SK-N-SH (cell line): ENCODE data around the gene USP19. TPM values are rescaled to one million over a fixed set of nuclear protein-coding genes. Genes with fewer than 3 reads are reported as not detected.

Experiments used
- CTCF ChIA-PET: fragments of 300-600, 350-600 bp; formaldehyde crosslinking; extraction: SDS; loops from one replicate; lab custom pipeline; 2021; lab: Yijun Ruan, JAX
- POLR2A ChIA-PET: fragments of 350-600 bp; sonication (Branson Sonifier 250); formaldehyde crosslinking; extraction: SDS; loops from one replicate; lab custom pipeline; 2020; ENCODE audit warnings: antibody characterized with exemption, inconsistent platforms; lab: Yijun Ruan, JAX
- DNase-seq: peaks from one replicate; pipeline ENCODE4 v3.0.0; 2012
- H2AFZ ChIP-seq: fragments of 200-600 bp; sonication (generic); 2 replicates; pipeline ENCODE4 v1.8.1; 2016; ENCODE audit warnings: antibody characterized with exemption, mild to moderate bottlenecking, low read depth
- H3F3A ChIP-seq: fragments of 200-600 bp; sonication (generic); replicated peaks from 2 replicates; pipeline ENCODE3; 2016; ENCODE audit warnings: antibody characterized with exemption, mild to moderate bottlenecking; ENCODE audit not compliant: insufficient read depth
- H3K27ac ChIP-seq, 2 experiments: fragments of 200-500 bp in 1 of 2; fragments of 200-600 bp in 1 of 2; sonication (Bioruptor generic) in 1 of 2; sonication (generic), shearing (Covaris generic) in 1 of 2; 2 replicates each; pipeline versions ENCODE4 v1.5.1 to v1.6.1; 2014 to 2016; ENCODE audit warnings: low read depth in 2 of 2, inconsistent platforms in 1 of 2, low read length in 1 of 2, mild to moderate bottlenecking in 1 of 2, mixed read lengths in 1 of 2
- H3K27me3 ChIP-seq: fragments of 200-600 bp; sonication (generic), shearing (Covaris generic); 2 replicates; pipeline ENCODE4 v1.6.1; 2016; ENCODE audit warnings: mixed run types; ENCODE audit not compliant: insufficient read depth
- H3K36me3 ChIP-seq, 2 experiments: fragments of 200-500 bp in 1 of 2; fragments of 200-600 bp in 1 of 2; sonication (Bioruptor generic) in 1 of 2; sonication (generic) in 1 of 2; replicated peaks in 1 of 2; 2 replicates each; pipeline versions ENCODE3 to v1.5.1; 2014 to 2016; ENCODE audit warnings: low read length in 1 of 2, mild to moderate bottlenecking in 1 of 2; ENCODE audit not compliant: insufficient read depth in 2 of 2, control insufficient read depth in 1 of 2
- H3K4me1 ChIP-seq, 2 experiments: fragments of 200-500 bp in 1 of 2; fragments of 200-600 bp in 1 of 2; sonication (Bioruptor generic) in 1 of 2; sonication (generic), shearing (Covaris generic) in 1 of 2; 2 replicates each; pipeline versions ENCODE4 v1.5.1 to v1.6.1; 2014 to 2016; ENCODE audit warnings: low read depth in 1 of 2, low read length in 1 of 2, mixed run types in 1 of 2; ENCODE audit not compliant: insufficient read depth in 2 of 2, control insufficient read depth in 1 of 2
- H3K4me2 ChIP-seq: fragments of 200-600 bp; sonication (generic), shearing (Covaris generic); 2 replicates; pipeline ENCODE4 v1.6.1; 2017; ENCODE audit warnings: mixed run types
- H3K4me3 ChIP-seq, 2 experiments: fragments of 200-500 bp in 1 of 2; fragments of 200-600 bp in 1 of 2; sonication (Bioruptor generic) in 1 of 2; sonication (generic), shearing (Covaris generic) in 1 of 2; 2 replicates each; pipeline versions ENCODE4 v1.5.1 to v1.8.1; 2014 to 2016; ENCODE audit warnings: low read depth in 2 of 2, inconsistent platforms in 1 of 2, low read length in 1 of 2, mild to moderate bottlenecking in 1 of 2, mixed read lengths in 1 of 2, moderate library complexity in 1 of 2
- H3K79me2 ChIP-seq: fragments of 200-600 bp; sonication (generic); 2 replicates; pipeline ENCODE4 v1.8.1; 2017; ENCODE audit warnings: mild to moderate bottlenecking; ENCODE audit not compliant: insufficient read depth
- H3K9ac ChIP-seq: fragments of 200-600 bp; sonication (generic); 2 replicates; pipeline ENCODE4 v1.6.1; 2017; ENCODE audit warnings: mixed run types
- H3K9me2 ChIP-seq: fragments of 200-600 bp; sonication (generic); 2 replicates; pipeline ENCODE4 v1.6.1; 2017; ENCODE audit warnings: mixed run types
- H3K9me3 ChIP-seq: fragments of 200-600 bp; sonication (generic); 2 replicates; pipeline ENCODE4 v1.6.1; 2017; ENCODE audit warnings: mixed run types, mild to moderate bottlenecking, moderate library complexity
- H4K20me1 ChIP-seq: fragments of 200-600 bp; sonication (generic); 2 replicates; pipeline ENCODE4 v1.6.1; 2017; ENCODE audit warnings: mild to moderate bottlenecking, mixed run types; ENCODE audit not compliant: insufficient read depth
- FOXJ3 ChIP-seq: sonication (generic); formaldehyde crosslinking; IDR thresholded peaks from 2 replicates; pipeline ENCODE4 v1.5.1; 2020; ENCODE audit warnings: mild to moderate bottlenecking, missing genetic modification reagents
- FOXM1 ChIP-seq: IDR thresholded peaks from 2 replicates; pipeline ENCODE4 v1.4.0; 2012; ENCODE audit warnings: low read depth, mild to moderate bottlenecking
- GABPA ChIP-seq: IDR thresholded peaks from 2 replicates; pipeline ENCODE4 v1.4.0; 2012; ENCODE audit warnings: low read depth, mild to moderate bottlenecking
- NFIC ChIP-seq: IDR thresholded peaks from 2 replicates; pipeline ENCODE4 v1.4.0; 2012; ENCODE audit warnings: borderline replicate concordance
- PBX3 ChIP-seq: IDR thresholded peaks from 2 replicates; pipeline ENCODE4; 2012
- RAD21 ChIP-seq: IDR thresholded peaks from 2 replicates; pipeline ENCODE4 v1.6.1; 2012; ENCODE audit warnings: mild to moderate bottlenecking, low read length
- RCOR1 ChIP-seq: fragments of 150-350 bp; IDR thresholded peaks from 2 replicates; pipeline ENCODE4 v1.6.1; 2017; ENCODE audit warnings: antibody characterized with exemption, low read length
- RFX5 ChIP-seq: IDR thresholded peaks from 2 replicates; pipeline ENCODE4 v1.6.1; 2012; ENCODE audit warnings: mild to moderate bottlenecking, improper control_type of control experiment, low read length
- SIN3A ChIP-seq: IDR thresholded peaks from 2 replicates; pipeline ENCODE4 v1.6.1; 2012; ENCODE audit warnings: low read depth, mild to moderate bottlenecking, low read length, moderate library complexity, borderline replicate concordance
- SMC3 ChIP-seq: IDR thresholded peaks from 2 replicates; pipeline ENCODE4 v1.6.1; 2012; ENCODE audit warnings: low read depth, low read length, improper control_type of control experiment
- TAF1 ChIP-seq: IDR thresholded peaks from 2 replicates; pipeline ENCODE4 v1.6.1; 2012; ENCODE audit warnings: low read depth, mild to moderate bottlenecking, low read length, moderate library complexity, borderline replicate concordance
- TEAD4 ChIP-seq: IDR thresholded peaks from 2 replicates; pipeline ENCODE4 v1.4.0; 2012; ENCODE audit warnings: mild to moderate bottlenecking, borderline replicate concordance; ENCODE audit not compliant: insufficient read depth
- USF1 ChIP-seq: IDR thresholded peaks from 2 replicates; pipeline ENCODE4 v1.4.0; 2012; ENCODE audit warnings: low read depth, borderline replicate concordance
- ZBTB33 ChIP-seq: IDR thresholded peaks from 2 replicates; pipeline ENCODE4 v1.4.0; 2012; ENCODE audit warnings: low read depth, borderline replicate concordance
- WGBS: methylation state at CpG from one replicate; pipeline ENCODE4 v1.1.6; 2017; ENCODE audit warnings: low lambda C conversion rate; 5-methylcytosine and 5-hydroxymethylcytosine counted together
- polyA plus RNA-seq, 3 experiments: library from polyadenylated mRNA; depleted of rRNA; stranded (reverse); fragments of >200 nt; gene quantifications; 2 replicates each; pipeline ENCODE4 v1.2.3, GENCODE V29; 2012

USP19 gene
- polyA plus RNA-seq, 1 of the 3 experiments (the other 2 are of a cell fraction) = 75.6 TPM

- H3K4me1 ChIP-seq = peaks cover 7 to 19% of the 10 kb centered on the region in 2 experiments; a peak in 2 of 4 replicates
- ChIA-PET CTCF (interaction anchor here (0.8 to 4.0 kb wide), 3 partner anchors 11 to 38 kb away, joined by 3 to 26 read pairs (median 6); partner anchors contain the start of genes LAMB2 and QRICH1), POLR2A (interaction anchor here (0.6 to 4.0 kb wide), 6 partner anchors 11 to 113 kb away, joined by 4 to 25 read pairs (median 9); partner anchors contain the start of genes LAMB2, NDUFAF3, QARS1 and QRICH1)
- H4K20me1 ChIP-seq = no peaks in the 10 kb centered on the region
- peak overlapping the region; percentile 100 for H3K4me2 ChIP-seq
- peak overlapping the region; percentile 95 to 100 for H3K4me3 ChIP-seq
- H3K27ac ChIP-seq = peak overlapping the region; percentile 96 to 98
- H3K9ac ChIP-seq = peak overlapping the region; percentile 89
- no peak for DNase-seq
- H2AFZ ChIP-seq = peak overlapping the region; percentile 24; the same call in 1 of the 2 replicates
- H3K27me3 ChIP-seq = no peaks in the 10 kb centered on the region
- H3F3A ChIP-seq = peaks cover 36% of the 10 kb centered on the region
- 0% methylated on average over 1 of the region's 9 CpGs for WGBS
- no peaks in the 10 kb centered on the region for H3K9me3 ChIP-seq
- no peaks in the 10 kb centered on the region for H3K9me2 ChIP-seq
- H3K79me2 ChIP-seq = peaks cover 31% of the 10 kb centered on the region
- no peak for TF ChIP-seq SMC3
- TF ChIP-seq FOXJ3 (CRISPR knock-in tag) = no peak
- TF ChIP-seq ZBTB33 = no peak
- TF ChIP-seq NFIC = no peak
- no peak for TF ChIP-seq RCOR1
- no peak for TF ChIP-seq RAD21
- no peak for TF ChIP-seq PBX3
- TF ChIP-seq RFX5 = no peak
- TF ChIP-seq TEAD4 = no peak
- no peak for TF ChIP-seq GABPA
- no peak for TF ChIP-seq SIN3A
- TF ChIP-seq FOXM1 = no peak
- no peak for TF ChIP-seq USF1
- no peak for TF ChIP-seq TAF1
- peaks cover 33 to 72% of the 10 kb centered on the region in 2 experiments for H3K36me3 ChIP-seq
These were observed 556 bp downstream of the USP19 start for GRCh38 chr3:49120096-49120437.
